DMS114 treated with DMSO at 0.1 percent for 48 hours (cell line): Measurements from ENCODE around the gene ARIH2.
"Not testable (repeated sequence)": the region's sequence is repeated elsewhere in the genome, so short reads cannot be mapped to it uniquely, and the experiment has no call there.

Experiments
- DNase-seq: peaks from one replicate; lab custom pipeline; 2025; ENCODE audit not compliant: unreplicated experiment; lab: John Stamatoyannopoulos, UW

Gene ARIH2

DNA sequence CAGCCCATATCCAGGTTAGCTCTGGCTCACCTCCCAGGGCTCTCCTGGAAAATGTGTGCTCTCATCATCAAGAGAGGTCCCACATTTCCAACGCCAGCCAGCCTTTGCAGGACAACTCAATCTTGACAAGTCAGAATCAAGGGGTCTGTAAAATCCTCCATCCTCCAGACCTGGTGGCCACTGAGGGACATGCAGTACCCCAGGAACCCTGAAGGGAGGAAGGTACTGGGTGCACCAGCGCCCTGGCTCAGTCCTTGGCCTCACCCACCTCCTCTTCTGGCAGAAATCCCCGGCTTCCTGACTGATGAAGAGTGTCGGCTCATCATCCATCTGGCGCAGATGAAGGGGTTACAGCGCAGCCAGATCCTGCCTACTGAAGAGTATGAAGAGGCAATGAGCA, 82.5 kb downstream of the ARIH2 start:
- DNase-seq: no peak

DNA sequence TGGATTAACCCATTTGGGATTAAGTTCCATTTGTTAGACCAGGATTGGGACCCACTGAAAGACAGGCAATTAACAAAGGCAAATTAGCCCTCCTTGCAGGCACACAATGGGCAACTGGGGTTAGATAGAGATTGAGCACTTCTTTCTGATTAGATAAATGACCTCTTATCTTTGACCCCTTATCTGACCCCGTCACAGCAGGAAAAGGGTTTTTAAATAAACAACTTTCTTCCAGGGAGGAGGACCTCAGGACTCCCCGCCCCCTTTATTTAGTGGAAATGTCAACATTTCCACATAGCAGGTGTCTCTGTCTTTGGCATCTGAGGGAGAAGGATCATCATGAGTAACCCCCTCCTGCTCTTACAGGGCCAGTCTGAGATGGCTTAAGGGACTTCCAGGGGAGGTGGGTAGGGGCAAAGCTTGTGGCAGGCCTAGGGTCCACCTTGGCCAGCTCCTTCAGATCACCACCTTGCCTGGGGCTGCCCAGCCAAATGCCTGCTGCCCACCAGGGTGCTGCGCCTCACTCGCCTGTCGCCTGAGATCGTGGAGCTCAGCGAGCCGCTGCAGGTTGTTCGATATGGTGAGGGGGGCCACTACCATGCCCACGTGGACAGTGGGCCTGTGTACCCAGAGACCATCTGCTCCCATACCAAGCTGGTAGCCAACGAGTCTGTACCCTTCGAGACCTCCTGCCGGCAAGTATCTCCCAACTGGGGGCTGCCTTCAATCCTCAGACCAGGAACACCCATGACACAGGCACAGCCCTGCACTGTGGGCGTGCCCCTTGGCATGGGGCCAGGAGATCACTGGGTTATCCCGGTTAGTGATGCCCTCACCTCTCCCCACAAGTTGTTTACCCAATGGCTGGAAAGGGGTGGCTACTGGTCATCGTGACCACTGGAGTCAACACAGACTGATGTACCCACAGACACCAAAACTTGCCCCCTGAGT, 86.0 kb downstream of the ARIH2 start:
- DNase-seq: no peak

DNA sequence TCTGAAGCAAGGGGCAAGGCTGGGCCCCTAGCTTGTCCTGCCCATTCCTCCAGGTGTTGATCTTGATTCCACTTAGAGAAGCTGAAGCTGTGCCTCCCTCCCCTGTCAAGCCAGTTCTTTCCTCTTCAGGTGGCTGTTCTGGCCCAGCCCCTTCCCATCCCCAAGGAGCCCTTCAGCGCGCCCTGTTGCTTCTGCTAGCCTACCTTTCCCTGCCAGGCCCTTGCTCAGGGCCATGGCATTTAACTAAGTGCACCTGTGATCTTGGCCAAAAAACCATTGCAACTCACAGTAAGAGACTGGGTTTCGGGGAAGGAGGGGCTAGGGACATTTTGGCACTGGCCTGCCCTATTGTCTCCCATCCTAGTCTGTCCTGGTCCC, 86.7 kb downstream of the ARIH2 start:
- DNase-seq: no peak

GRCh38 chr3:49005998-49006397, 87.4 kb downstream of the ARIH2 start:
- no peak for DNase-seq

DNA sequence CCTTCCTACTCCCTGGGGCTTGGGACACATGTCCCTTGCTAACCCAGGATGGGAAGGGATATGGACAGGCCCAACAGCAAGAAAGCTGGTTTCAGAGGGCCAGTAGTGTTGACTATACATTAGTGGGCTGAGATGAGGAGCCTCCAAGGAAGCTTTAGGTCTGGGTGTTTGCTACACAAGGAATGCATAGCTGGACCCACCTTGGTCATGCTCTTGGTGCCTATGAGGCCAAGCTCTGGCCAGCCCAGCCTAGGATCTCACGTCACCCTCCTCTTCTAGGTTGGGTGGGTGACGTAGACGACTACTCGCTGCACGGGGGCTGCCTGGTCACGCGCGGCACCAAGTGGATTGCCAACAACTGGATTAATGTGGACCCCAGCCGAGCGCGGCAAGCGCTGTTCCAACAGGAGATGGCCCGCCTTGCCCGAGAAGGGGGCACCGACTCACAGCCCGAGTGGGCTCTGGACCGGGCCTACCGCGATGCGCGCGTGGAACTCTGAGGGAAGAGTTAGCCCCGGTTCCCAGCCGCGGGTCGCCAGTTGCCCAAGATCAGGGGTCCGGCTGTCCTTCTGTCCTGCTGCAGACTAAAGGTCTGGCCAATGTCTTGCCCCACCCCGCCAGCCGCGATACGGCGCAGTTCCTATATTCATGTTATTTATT, 87.9 kb downstream of the ARIH2 start:
- no peak for DNase-seq

DNA sequence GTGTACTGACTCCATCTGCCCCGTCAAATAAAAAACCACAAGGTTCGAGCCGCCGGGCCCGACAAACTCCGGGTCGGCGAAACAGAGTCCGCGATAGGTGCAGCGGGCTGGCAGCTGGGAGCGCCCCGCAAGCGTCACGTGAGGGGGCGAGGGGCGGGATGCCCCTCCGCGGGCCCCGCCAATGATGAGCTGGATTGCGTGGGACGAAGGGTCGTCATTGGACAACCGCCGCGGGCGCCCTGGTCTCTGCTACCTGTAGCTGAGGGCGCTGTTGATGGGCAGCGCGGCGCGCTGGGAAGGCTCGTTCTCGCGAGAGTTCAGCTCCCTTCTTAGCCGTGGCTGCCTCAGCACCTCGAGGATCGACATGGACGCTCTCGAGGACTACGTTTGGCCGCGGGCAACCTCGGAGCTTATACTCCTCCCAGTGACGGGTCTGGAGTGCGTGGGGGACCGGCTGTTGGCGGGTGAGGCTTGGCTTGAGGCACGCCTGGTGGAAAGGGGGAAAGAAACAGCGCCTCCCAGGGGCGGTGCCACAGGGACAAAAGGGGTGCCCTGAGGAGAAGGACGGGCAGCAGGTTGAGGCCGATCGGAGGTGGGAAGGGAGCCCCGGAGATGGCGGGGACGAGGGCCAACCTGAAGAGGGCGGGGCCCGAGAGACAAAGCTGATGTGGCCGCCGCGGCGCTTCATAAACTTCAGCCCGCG, 88.6 kb downstream of the ARIH2 start, which contains the start of gene WDR6:
Gene WDR6 (plus strand): TSS at position 324 of the 703 bp plus-strand sequence. CDS start 41 bp downstream, at position 365.
- peak; percentile 92 for DNase-seq

- DNase-seq: peak; percentile 31
These were observed 89.3 kb downstream of the ARIH2 start for GRCh38 chr3:49007771-49008528.

DNA sequence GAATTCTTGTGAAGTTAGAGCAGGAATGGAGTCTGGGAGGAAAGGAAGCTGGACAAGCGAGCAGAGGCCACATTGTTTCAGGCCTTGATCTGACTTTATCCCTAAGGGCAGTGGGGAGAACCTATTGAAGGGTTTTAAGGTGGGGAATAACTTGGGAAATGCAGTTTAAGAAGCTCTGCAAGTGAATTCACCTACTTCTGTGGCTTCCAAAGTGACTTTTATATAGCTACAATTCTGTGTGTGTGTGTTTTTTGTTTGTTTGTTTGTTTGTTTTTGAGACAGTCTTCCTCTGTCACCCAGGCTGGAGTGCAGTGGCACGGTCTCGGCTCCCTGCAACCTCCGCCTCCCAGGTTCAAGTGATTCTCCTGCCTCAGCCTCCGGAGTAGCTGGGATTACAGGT, 90.0 kb downstream of the ARIH2 start:
- DNase-seq: not testable (repeated sequence)

GRCh38 chr3:49009396-49009795, 90.8 kb downstream of the ARIH2 start:
- DNase-seq: no peak

DNA sequence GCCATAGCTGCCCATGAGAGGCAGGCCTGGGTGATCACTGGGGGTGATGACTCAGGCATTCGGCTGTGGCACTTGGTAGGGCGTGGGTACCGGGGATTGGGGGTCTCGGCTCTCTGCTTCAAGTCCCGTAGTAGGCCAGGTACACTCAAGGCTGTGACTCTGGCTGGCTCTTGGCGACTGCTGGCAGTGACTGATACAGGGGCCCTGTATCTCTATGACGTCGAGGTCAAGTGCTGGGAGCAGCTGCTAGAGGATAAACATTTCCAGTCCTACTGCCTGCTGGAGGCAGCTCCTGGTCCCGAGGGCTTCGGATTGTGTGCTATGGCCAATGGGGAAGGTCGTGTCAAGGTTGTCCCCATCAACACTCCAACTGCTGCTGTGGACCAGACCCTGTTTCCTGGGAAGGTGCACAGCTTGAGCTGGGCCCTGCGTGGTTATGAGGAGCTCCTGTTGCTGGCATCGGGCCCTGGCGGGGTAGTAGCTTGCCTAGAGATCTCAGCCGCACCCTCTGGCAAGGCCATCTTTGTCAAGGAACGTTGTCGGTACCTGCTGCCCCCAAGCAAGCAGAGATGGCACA, 93.9 kb downstream of the ARIH2 start:
- DNase-seq: no peak

GRCh38 chr3:49013113-49013737, 94.6 kb downstream of the ARIH2 start:
- no peak for DNase-seq

DNA sequence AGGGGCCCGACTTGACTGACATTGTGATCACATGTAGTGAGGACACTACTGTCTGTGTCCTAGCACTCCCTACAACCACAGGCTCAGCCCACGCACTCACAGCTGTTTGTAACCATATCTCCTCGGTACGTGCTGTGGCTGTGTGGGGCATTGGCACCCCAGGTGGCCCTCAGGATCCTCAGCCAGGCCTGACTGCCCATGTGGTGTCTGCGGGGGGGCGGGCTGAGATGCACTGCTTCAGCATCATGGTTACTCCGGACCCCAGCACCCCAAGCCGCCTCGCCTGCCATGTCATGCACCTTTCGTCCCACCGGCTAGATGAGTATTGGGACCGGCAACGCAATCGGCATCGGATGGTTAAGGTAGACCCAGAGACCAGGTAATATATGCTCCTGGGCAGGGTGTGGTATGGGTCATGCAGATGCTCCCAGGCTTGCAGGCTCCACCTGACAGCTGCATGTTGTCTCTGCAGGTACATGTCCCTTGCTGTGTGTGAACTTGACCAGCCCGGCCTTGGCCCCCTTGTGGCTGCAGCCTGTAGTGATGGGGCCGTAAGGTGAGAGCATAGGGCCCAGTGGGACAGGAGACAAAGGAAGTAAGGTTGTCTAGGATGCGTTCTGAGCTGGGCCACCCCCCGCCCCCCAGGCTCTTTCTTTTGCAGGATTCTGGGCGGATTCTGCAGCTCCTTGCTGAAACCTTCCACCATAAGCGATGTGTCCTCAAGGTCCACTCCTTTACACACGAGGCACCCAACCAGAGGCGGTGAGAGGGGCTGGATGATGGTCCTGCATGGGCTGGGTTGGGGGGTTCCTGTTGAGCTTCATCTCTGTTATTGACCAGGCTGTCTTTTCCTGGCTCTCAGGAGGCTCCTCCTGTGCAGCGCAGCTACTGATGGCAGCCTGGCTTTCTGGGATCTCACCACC, 95.4 kb downstream of the ARIH2 start:
- DNase-seq: peak; percentile 13

- DNase-seq: no peak
These were observed 96.4 kb downstream of the ARIH2 start for GRCh38 chr3:49015072-49015471.

- no peak for DNase-seq
These were observed 97.1 kb downstream of the ARIH2 start for GRCh38 chr3:49015765-49016164.

GRCh38 chr3:49016414-49017228, 98.0 kb downstream of the ARIH2 start:
- DNase-seq: no peak

GRCh38 chr3:49017229-49017970, 98.8 kb downstream of the ARIH2 start:
- DNase-seq: peak; percentile 19

GRCh38 chr3:49017971-49018706, 99.5 kb downstream of the ARIH2 start, which contains the start of gene DALRD3:
TSS of gene DALRD3 (minus strand) at chr3:49018580. CDS start at chr3:49018564, 16 bp downstream.
- DNase-seq: peak; percentile 43
